ENCODE results near the gene SORL1-AS1.

The SORL1-AS1 gene

GRCh38 chr11:121441521-121441920 lies 11.2 kb downstream of the SORL1-AS1 start:
- intact Hi-C loops (cut with DNase I; ENCODE audit: low total_unique reads): no loop called here
- Histone ChIP-seq H3K4me3 (no peak overlapping the region), H3K36me3 (no peaks in the 10 kb centered on the region), H3K27ac (no peak overlapping the region), H3K27me3 (no peaks in the 10 kb centered on the region), H3K4me1 (peaks cover 0 to 21% (median 5%) of the 10 kb centered on the region in 4 donors), H3K9me3 (no peaks in the 10 kb centered on the region)
- TF ChIP-seq EP300 (IDR thresholded peaks at IDR 0.05) (no peak), POLR2A (IDR thresholded peaks at IDR 0.05) (no peak), CTCF (IDR thresholded peaks at IDR 0.05) (no peak), POLR2AphosphoS5 (IDR thresholded peaks at IDR 0.05) (no peak)
- WGBS, 5 donors: 60 to 76% (median 68%) methylated on average over 2 of the region's 2 CpGs
- DNase-seq: no peak

GRCh38 chr11:121439759-121440158 lies 13.0 kb downstream of the SORL1-AS1 start:
- intact Hi-C loops (cut with DNase I; ENCODE audit: low total_unique reads): no loop called here
- no peak overlapping the region for H3K27ac ChIP-seq
- H3K27me3 ChIP-seq: no peaks in the 10 kb centered on the region

GRCh38 chr11:121439337-121439736 lies 13.4 kb downstream of the SORL1-AS1 start:
- Histone ChIP-seq H3K36me3 (no peaks in the 10 kb centered on the region), H3K27ac (no peak overlapping the region), H3K4me3 (no peak overlapping the region), H3K27me3 (no peaks in the 10 kb centered on the region), H3K4me1 (peaks cover 0 to 21% (median 0%) of the 10 kb centered on the region in 4 donors), H3K9me3 (no peaks in the 10 kb centered on the region)
- DNase-seq: no peak
- intact Hi-C loops (cut with DNase I; ENCODE audit: low total_unique reads): no loop called here
- WGBS, 5 donors: 65 to 84% (median 70%) methylated on average over 4 of the region's 4 CpGs
- TF ChIP-seq CTCF (IDR thresholded peaks at IDR 0.05): no peak
- no peak for TF ChIP-seq POLR2A (IDR thresholded peaks at IDR 0.05)
- TF ChIP-seq EP300 (IDR thresholded peaks at IDR 0.05): no peak
- TF ChIP-seq POLR2AphosphoS5 (IDR thresholded peaks at IDR 0.05): no peak

More at GRCh38 chr11:121439759-121440158, 13.0 kb downstream of the SORL1-AS1 start:
- Histone ChIP-seq H3K9me3 (no peaks in the 10 kb centered on the region), H3K4me1 (peaks cover 0 to 21% (median 0%) of the 10 kb centered on the region in 4 donors), H3K36me3 (no peaks in the 10 kb centered on the region), H3K4me3 (no peak overlapping the region)
- no peak for DNase-seq
- TF ChIP-seq CTCF (IDR thresholded peaks at IDR 0.05) (no peak), EP300 (IDR thresholded peaks at IDR 0.05) (no peak), POLR2AphosphoS5 (IDR thresholded peaks at IDR 0.05) (no peak), POLR2A (IDR thresholded peaks at IDR 0.05) (no peak)

GRCh38 chr11:121437686-121438078 lies 15.1 kb downstream of the SORL1-AS1 start:
- no peak for TF ChIP-seq POLR2A (IDR thresholded peaks at IDR 0.05)
- TF ChIP-seq POLR2AphosphoS5 (IDR thresholded peaks at IDR 0.05): no peak
- TF ChIP-seq CTCF (IDR thresholded peaks at IDR 0.05): no peak
- TF ChIP-seq EP300 (IDR thresholded peaks at IDR 0.05): no peak
- Histone ChIP-seq H3K27ac (peak overlapping the region in 2 of 5 donors; percentile 22 to 33), H3K27me3 (no peaks in the 10 kb centered on the region), H3K4me1 (peaks cover 0 to 21% (median 0%) of the 10 kb centered on the region in 4 donors), H3K9me3 (no peaks in the 10 kb centered on the region), H3K4me3 (no peak overlapping the region), H3K36me3 (no peaks in the 10 kb centered on the region)
- WGBS, 5 donors: 73 to 82% (median 79%) methylated on average over 4 of the region's 4 CpGs
- DNase-seq: no peak
- intact Hi-C loops (cut with DNase I; ENCODE audit: low total_unique reads): no loop called here
